K562 (cell line): Measurements from ENCODE around the gene TMEM131L. TPM values are rescaled to one million over a fixed set of nuclear protein-coding genes. Genes with fewer than 3 reads are reported as not detected.
A peak's percentile ranks its signal among the peaks of the same experiment; 100 is the strongest.

Experiments used
- ATAC-seq: fragments of 200-7000 bp; cut with Tn5 transposase; 3 replicates; pipeline ENCODE4 v1.9.1; 2020; ENCODE audit warnings: moderate library complexity
- BruUV-seq: library from RNA; stranded (reverse); fragments of 400-500 nt; replicated peaks from 2 replicates; lab custom pipeline; 2021; lab: Mats Ljungman, UMichigan
- CTCF ChIA-PET: fragments of 300-600 bp; formaldehyde crosslinking; extraction: SDS; loops from one replicate; lab custom pipeline; 2021; ENCODE audit warnings: low intra/inter-chr PET ratio; lab: Yijun Ruan, JAX
- POLR2A ChIA-PET: fragments of 300-600, 350-650 bp; sonication (Branson Sonifier 250); formaldehyde crosslinking; extraction: SDS; loops from one replicate; lab custom pipeline; 2021; ENCODE audit warnings: antibody characterized with exemption, inconsistent platforms; lab: Yijun Ruan, JAX
- DNase-seq, 4 experiments: peaks; one replicate each; pipeline versions ENCODE4 v3.0.0 to v3.0.0-alpha.2; 2011 to 2018; ENCODE audit warnings: low spot score in 3 of 4, mixed read lengths in 3 of 4; ENCODE audit errors: extremely low read depth in 1 of 4
- FAIRE-seq: peaks from 2 replicates; lab custom pipeline; 2011; peaks lifted over from hg19 to GRCh38; lab: Jason Lieb, UNC
- H2AFZ ChIP-seq: 2 replicates; pipeline ENCODE4 v1.6.0; 2011; ENCODE audit warnings: low read depth, low read length, control low read depth, inconsistent platforms
- H3K27ac ChIP-seq: fragments of 200-600 bp; 3 replicates; pipeline ENCODE4 v1.8.0; 2011; ENCODE audit warnings: low read depth, mild to moderate bottlenecking, control low read depth, inconsistent platforms, low read length, moderate library complexity, mixed read lengths; ENCODE audit errors: extremely low read depth
- H3K27me3 ChIP-seq, 2 experiments: fragments of 300-600 bp in 1 of 2; 2 replicates in 1 of 2; 3 replicates in 1 of 2; pipeline versions ENCODE4 v1.6.0 to v1.8.0; 2011; ENCODE audit warnings: inconsistent platforms in 2 of 2, low read length in 2 of 2, mild to moderate bottlenecking in 1 of 2, mixed read lengths in 1 of 2, moderate library complexity in 1 of 2; ENCODE audit not compliant: control insufficient read depth in 2 of 2, insufficient read depth in 2 of 2
- H3K36me3 ChIP-seq: fragments of 300-600 bp; 3 replicates; pipeline ENCODE4 v1.8.0; 2011; ENCODE audit warnings: mild to moderate bottlenecking, low read length, inconsistent platforms; ENCODE audit not compliant: control insufficient read depth, insufficient read depth
- H3K4me1 ChIP-seq, 2 experiments: fragments of 200-600 bp in 1 of 2; replicated peaks in 1 of 2; 2 replicates in 1 of 2; 3 replicates in 1 of 2; pipeline versions ENCODE4 v1.5.1 to v1.8.0; 2011; ENCODE audit warnings: inconsistent platforms in 2 of 2, low read length in 2 of 2, mild to moderate bottlenecking in 1 of 2, mixed read lengths in 1 of 2, moderate library complexity in 1 of 2; ENCODE audit not compliant: control insufficient read depth in 2 of 2, insufficient read depth in 2 of 2
- H3K4me2 ChIP-seq: 2 replicates; pipeline ENCODE4 v1.6.1; 2011; ENCODE audit warnings: low read length, control low read depth, inconsistent platforms, mixed read lengths; ENCODE audit not compliant: insufficient read depth
- H3K4me3 ChIP-seq: fragments of 200-600 bp; sonication (generic), shearing (Covaris generic); 2 replicates; pipeline ENCODE4 v1.5.1; 2016; ENCODE audit warnings: control low read depth, inconsistent platforms
- H3K79me2 ChIP-seq: fragments of 200-600 bp; 3 replicates; pipeline ENCODE4 v1.8.0; 2011; ENCODE audit warnings: low read length, inconsistent platforms; ENCODE audit not compliant: control insufficient read depth, insufficient read depth
- H3K9ac ChIP-seq, 2 experiments: 2 replicates each; pipeline versions ENCODE4 v1.6.0 to v1.6.1; 2011; ENCODE audit warnings: low read depth in 2 of 2, low read length in 2 of 2, control low read depth in 1 of 2, inconsistent platforms in 1 of 2, mild to moderate bottlenecking in 1 of 2, mixed read lengths in 1 of 2; ENCODE audit not compliant: insufficient read depth in 1 of 2
- H3K9me1 ChIP-seq: one replicate; pipeline ENCODE4 v1.6.0; 2011; ENCODE audit warnings: inconsistent platforms, mild to moderate bottlenecking, low read length, moderate library complexity; ENCODE audit not compliant: control insufficient read depth, insufficient read depth
- H3K9me3 ChIP-seq: replicated peaks from 2 replicates; pipeline ENCODE4 v1.5.1; 2011; ENCODE audit warnings: low read depth, low read length, inconsistent platforms; ENCODE audit not compliant: control insufficient read depth, insufficient read depth
- H4K20me1 ChIP-seq: replicated peaks from 2 replicates; pipeline ENCODE4 v1.6.1; 2011; ENCODE audit warnings: low read length, inconsistent platforms, mixed read lengths; ENCODE audit not compliant: control insufficient read depth, insufficient read depth
- CEBPG ChIP-seq, 3 experiments: fragments of 200-800 bp in 1 of 3; sonication (Bioruptor generic) in 1 of 3; sonication (generic) in 1 of 3; formaldehyde crosslinking in 1 of 3; IDR thresholded peaks in 2 of 3; conservative IDR thresholded peaks in 1 of 3; 2 replicates each; pipeline versions ENCODE4 v1.6.1 to v1.8.0; 2016 to 2022; ENCODE audit warnings: missing compliant biosample characterization in 2 of 3, missing genetic modification characterization in 2 of 3, mild to moderate bottlenecking in 1 of 3, missing genetic modification reagents in 1 of 3
- THRAP3 ChIP-seq: fragments of 450-650 bp; IDR thresholded peaks from 2 replicates; pipeline ENCODE4 v1.6.1; 2016; ENCODE audit warnings: mild to moderate bottlenecking, inconsistent platforms, borderline replicate concordance
- WGBS: fragments of 100-300 bp; shearing (Covaris generic); methylation state at CpG from one replicate; pipeline ENCODE4 v1.1.6; 2016; ENCODE audit warnings: low coverage, mixed read lengths; ENCODE audit not compliant: insufficient coverage; ENCODE audit errors: missing lambda C conversion rate; 5-methylcytosine and 5-hydroxymethylcytosine counted together
- in situ Hi-C: fragments of 300-500 bp; cut with MboI; formaldehyde crosslinking; loops from 4 replicates; pipeline ENCODE4 v1.15.0; 2018; ENCODE audit warnings: inconsistent platforms, mixed read lengths
- intact Hi-C: fragments of 100-400 bp; cut with micrococcal nuclease; formaldehyde crosslinking; loops from 2 replicates; pipeline ENCODE4 v1.14.2; 2022
- polyA plus RNA-seq, 8 experiments: library from polyadenylated mRNA; depleted of rRNA in 4 of 8; stranded (reverse) in 5 of 8; unstranded in 3 of 8; fragments of >200 nt; fragmentation: Nextera tagmentation in 2 of 8; fragmentation: Illumina TruSeq in 1 of 8; extraction: Ambion mirVana in 2 of 8; extraction: Trizol in 1 of 8; gene quantifications; 2 replicates each; pipeline versions ENCODE4 v1.2.1 to v1.2.3, GENCODE V29; 2011 to 2014; ENCODE audit warnings: inconsistent platforms in 1 of 8, missing spikeins in 1 of 8
- total RNA-seq, 7 experiments: library from RNA; depleted of rRNA in 6 of 7; stranded (reverse); fragments of >200 nt in 6 of 7; fragmentation: Illumina TruSeq in 2 of 7; extraction: Trizol in 2 of 7; gene quantifications; 2 replicates each; pipeline versions ENCODE4 v1.2.1 to v1.2.3, GENCODE V29; 2011 to 2021; ENCODE audit warnings: low replicate concordance in 1 of 7
- TF ChIP-seq, protein P1 (sequence below): fragments of 450-650 bp; IDR thresholded peaks from 2 replicates; pipeline ENCODE4 v1.6.1; 2016; ENCODE audit warnings: low read depth, mild to moderate bottlenecking, moderate library complexity
- TF ChIP-seq, protein P2 (sequence below): fragments of 250-450 bp; sonication (Bioruptor Pico); IDR thresholded peaks from 2 replicates; pipeline ENCODE4 v1.8.0; 2021; ENCODE audit warnings: mild to moderate bottlenecking, moderate library complexity

Gene TMEM131L
- total and polyA plus RNA-seq, 9 of the 15 experiments (the other 6 are each of a cell fraction or from before 2014, with no cell fraction given), result 1.2 to 20.8 (median 12.9) TPM

DNA sequence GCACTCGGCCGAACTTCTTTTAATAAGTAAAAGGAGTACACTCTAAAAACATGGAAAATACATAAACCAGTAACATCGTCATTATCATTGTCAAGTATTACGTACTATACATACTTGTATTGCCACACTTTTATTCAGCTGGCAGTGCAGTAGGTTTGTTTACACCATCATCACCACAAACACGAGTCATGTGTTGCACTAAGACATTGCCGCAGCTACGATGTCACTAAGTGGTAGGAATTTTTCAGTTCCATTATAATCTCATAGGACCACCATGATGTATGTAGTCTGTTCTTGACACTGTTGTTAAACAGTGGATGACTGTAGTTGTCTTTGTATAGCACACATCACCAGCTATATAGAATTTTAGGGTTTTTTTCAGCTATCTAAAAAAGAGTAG, 48.0 kb upstream of the TMEM131L start:
- no TSS peak for BruUV-seq
- no peaks in the 10 kb centered on the region for H4K20me1 ChIP-seq

More for the DNA sequence above, 48.0 kb upstream of the TMEM131L start:
- intact Hi-C loops (no loop called here), in situ Hi-C loops (no loop called here)
- Histone ChIP-seq H3K4me2 (no peak overlapping the region), H3K4me1 (no peaks in the 10 kb centered on the region; a peak in 1 of 5 replicates), H3K9me3 (no peaks in the 10 kb centered on the region), H2AFZ (no peak overlapping the region), H3K27me3 (no peaks in the 10 kb centered on the region), H3K9me1 (no peaks in the 10 kb centered on the region), H3K79me2 (no peaks in the 10 kb centered on the region), H3K27ac (no peak overlapping the region), H3K9ac (no peak overlapping the region), H3K4me3 (no peak overlapping the region), H3K36me3 (peaks cover 12% of the 10 kb centered on the region; the same call in 1 of the 3 replicates)
- TF ChIP-seq, protein P1, sequence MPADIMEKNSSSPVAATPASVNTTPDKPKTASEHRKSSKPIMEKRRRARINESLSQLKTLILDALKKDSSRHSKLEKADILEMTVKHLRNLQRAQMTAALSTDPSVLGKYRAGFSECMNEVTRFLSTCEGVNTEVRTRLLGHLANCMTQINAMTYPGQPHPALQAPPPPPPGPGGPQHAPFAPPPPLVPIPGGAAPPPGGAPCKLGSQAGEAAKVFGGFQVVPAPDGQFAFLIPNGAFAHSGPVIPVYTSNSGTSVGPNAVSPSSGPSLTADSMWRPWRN, result no peak
- TF ChIP-seq CEBPG (CRISPR knock-in tag; IDR thresholded peaks at IDR 0.05) (no peak), CEBPG (tag; conservative IDR thresholded peaks at IDR 0.05 in 1 of 2, IDR thresholded peaks at IDR 0.05 in 1 of 2) (0 out of 4 replicates have a peak, but pooled peaks of 1 of the 2 experiments have one; percentile 12), THRAP3 (no peak)
- TF ChIP-seq, protein P2, sequence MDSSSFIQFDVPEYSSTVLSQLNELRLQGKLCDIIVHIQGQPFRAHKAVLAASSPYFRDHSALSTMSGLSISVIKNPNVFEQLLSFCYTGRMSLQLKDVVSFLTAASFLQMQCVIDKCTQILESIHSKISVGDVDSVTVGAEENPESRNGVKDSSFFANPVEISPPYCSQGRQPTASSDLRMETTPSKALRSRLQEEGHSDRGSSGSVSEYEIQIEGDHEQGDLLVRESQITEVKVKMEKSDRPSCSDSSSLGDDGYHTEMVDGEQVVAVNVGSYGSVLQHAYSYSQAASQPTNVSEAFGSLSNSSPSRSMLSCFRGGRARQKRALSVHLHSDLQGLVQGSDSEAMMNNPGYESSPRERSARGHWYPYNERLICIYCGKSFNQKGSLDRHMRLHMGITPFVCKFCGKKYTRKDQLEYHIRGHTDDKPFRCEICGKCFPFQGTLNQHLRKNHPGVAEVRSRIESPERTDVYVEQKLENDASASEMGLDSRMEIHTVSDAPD (CRISPR knock-in tag), result no peak
- ChIA-PET CTCF (no interaction called here), POLR2A (interaction anchor here (0.7 to 1.6 kb wide), 3 partner anchors 9 to 160 kb away, joined by 3 to 5 read pairs (median 4); no protein-coding TSS in a partner anchor)
- DNase-seq (no peak), FAIRE-seq (peak; percentile 32), ATAC-seq (no peak; the same call in 2 of the 3 replicates)
- WGBS, result 78% methylated on average over 7 of the region's 7 CpGs
